SK-N-SH (cell line): Measurements from ENCODE around the gene SIDT1. TPM values are rescaled to one million over a fixed set of nuclear protein-coding genes. Genes with fewer than 3 reads are reported as not detected.

Source experiments
- CTCF ChIA-PET: fragments of 300-600, 350-600 bp; formaldehyde crosslinking; extraction: SDS; loops from one replicate; lab custom pipeline; 2021; lab: Yijun Ruan, JAX
- POLR2A ChIA-PET: fragments of 350-600 bp; sonication (Branson Sonifier 250); formaldehyde crosslinking; extraction: SDS; loops from one replicate; lab custom pipeline; 2020; ENCODE audit warnings: antibody characterized with exemption, inconsistent platforms; lab: Yijun Ruan, JAX
- DNase-seq: peaks from one replicate; pipeline ENCODE4 v3.0.0; 2012
- H2AFZ ChIP-seq: fragments of 200-600 bp; sonication (generic); 2 replicates; pipeline ENCODE4 v1.8.1; 2016; ENCODE audit warnings: antibody characterized with exemption, mild to moderate bottlenecking, low read depth
- H3F3A ChIP-seq: fragments of 200-600 bp; sonication (generic); replicated peaks from 2 replicates; pipeline ENCODE3; 2016; ENCODE audit warnings: antibody characterized with exemption, mild to moderate bottlenecking; ENCODE audit not compliant: insufficient read depth
- H3K27ac ChIP-seq, 2 experiments: fragments of 200-500 bp in 1 of 2; fragments of 200-600 bp in 1 of 2; sonication (Bioruptor generic) in 1 of 2; sonication (generic), shearing (Covaris generic) in 1 of 2; 2 replicates each; pipeline versions ENCODE4 v1.5.1 to v1.6.1; 2014 to 2016; ENCODE audit warnings: low read depth in 2 of 2, inconsistent platforms in 1 of 2, low read length in 1 of 2, mild to moderate bottlenecking in 1 of 2, mixed read lengths in 1 of 2
- H3K27me3 ChIP-seq: fragments of 200-600 bp; sonication (generic), shearing (Covaris generic); 2 replicates; pipeline ENCODE4 v1.6.1; 2016; ENCODE audit warnings: mixed run types; ENCODE audit not compliant: insufficient read depth
- H3K36me3 ChIP-seq, 2 experiments: fragments of 200-500 bp in 1 of 2; fragments of 200-600 bp in 1 of 2; sonication (Bioruptor generic) in 1 of 2; sonication (generic) in 1 of 2; replicated peaks in 1 of 2; 2 replicates each; pipeline versions ENCODE3 to v1.5.1; 2014 to 2016; ENCODE audit warnings: low read length in 1 of 2, mild to moderate bottlenecking in 1 of 2; ENCODE audit not compliant: insufficient read depth in 2 of 2, control insufficient read depth in 1 of 2
- H3K4me1 ChIP-seq, 2 experiments: fragments of 200-500 bp in 1 of 2; fragments of 200-600 bp in 1 of 2; sonication (Bioruptor generic) in 1 of 2; sonication (generic), shearing (Covaris generic) in 1 of 2; 2 replicates each; pipeline versions ENCODE4 v1.5.1 to v1.6.1; 2014 to 2016; ENCODE audit warnings: low read depth in 1 of 2, low read length in 1 of 2, mixed run types in 1 of 2; ENCODE audit not compliant: insufficient read depth in 2 of 2, control insufficient read depth in 1 of 2
- H3K4me2 ChIP-seq: fragments of 200-600 bp; sonication (generic), shearing (Covaris generic); 2 replicates; pipeline ENCODE4 v1.6.1; 2017; ENCODE audit warnings: mixed run types
- H3K4me3 ChIP-seq, 2 experiments: fragments of 200-500 bp in 1 of 2; fragments of 200-600 bp in 1 of 2; sonication (Bioruptor generic) in 1 of 2; sonication (generic), shearing (Covaris generic) in 1 of 2; 2 replicates each; pipeline versions ENCODE4 v1.5.1 to v1.8.1; 2014 to 2016; ENCODE audit warnings: low read depth in 2 of 2, inconsistent platforms in 1 of 2, low read length in 1 of 2, mild to moderate bottlenecking in 1 of 2, mixed read lengths in 1 of 2, moderate library complexity in 1 of 2
- H3K79me2 ChIP-seq: fragments of 200-600 bp; sonication (generic); 2 replicates; pipeline ENCODE4 v1.8.1; 2017; ENCODE audit warnings: mild to moderate bottlenecking; ENCODE audit not compliant: insufficient read depth
- H3K9ac ChIP-seq: fragments of 200-600 bp; sonication (generic); 2 replicates; pipeline ENCODE4 v1.6.1; 2017; ENCODE audit warnings: mixed run types
- H3K9me2 ChIP-seq: fragments of 200-600 bp; sonication (generic); 2 replicates; pipeline ENCODE4 v1.6.1; 2017; ENCODE audit warnings: mixed run types
- H3K9me3 ChIP-seq: fragments of 200-600 bp; sonication (generic); 2 replicates; pipeline ENCODE4 v1.6.1; 2017; ENCODE audit warnings: mixed run types, mild to moderate bottlenecking, moderate library complexity
- H4K20me1 ChIP-seq: fragments of 200-600 bp; sonication (generic); 2 replicates; pipeline ENCODE4 v1.6.1; 2017; ENCODE audit warnings: mild to moderate bottlenecking, mixed run types; ENCODE audit not compliant: insufficient read depth
- EP300 ChIP-seq, 2 experiments: IDR thresholded peaks; 2 replicates each; pipeline versions ENCODE4 v1.4.0 to v1.6.1; 2012; ENCODE audit warnings: borderline replicate concordance in 1 of 2, low read depth in 1 of 2, low read length in 1 of 2
- FOSL2 ChIP-seq: IDR thresholded peaks from 2 replicates; pipeline ENCODE4 v1.4.0; 2012; ENCODE audit warnings: low read depth, mild to moderate bottlenecking, moderate library complexity, borderline replicate concordance
- GABPA ChIP-seq: IDR thresholded peaks from 2 replicates; pipeline ENCODE4 v1.4.0; 2012; ENCODE audit warnings: low read depth, mild to moderate bottlenecking
- MEF2A ChIP-seq: IDR thresholded peaks from 2 replicates; pipeline ENCODE4 v1.4.0; 2012; ENCODE audit warnings: low read depth, borderline replicate concordance
- MXI1 ChIP-seq: IDR thresholded peaks from 2 replicates; pipeline ENCODE4 v1.6.1; 2012; ENCODE audit warnings: mild to moderate bottlenecking, low read depth, low read length, improper control_type of control experiment
- NFIC ChIP-seq: IDR thresholded peaks from 2 replicates; pipeline ENCODE4 v1.4.0; 2012; ENCODE audit warnings: borderline replicate concordance
- POLR2AphosphoS5 ChIP-seq: IDR thresholded peaks from 2 replicates; pipeline ENCODE4 v1.6.1; 2012; ENCODE audit warnings: low read depth, low read length
- RFX5 ChIP-seq: IDR thresholded peaks from 2 replicates; pipeline ENCODE4 v1.6.1; 2012; ENCODE audit warnings: mild to moderate bottlenecking, improper control_type of control experiment, low read length
- SMC3 ChIP-seq: IDR thresholded peaks from 2 replicates; pipeline ENCODE4 v1.6.1; 2012; ENCODE audit warnings: low read depth, low read length, improper control_type of control experiment
- TEAD4 ChIP-seq: IDR thresholded peaks from 2 replicates; pipeline ENCODE4 v1.4.0; 2012; ENCODE audit warnings: mild to moderate bottlenecking, borderline replicate concordance; ENCODE audit not compliant: insufficient read depth
- YY1 ChIP-seq: IDR thresholded peaks from 2 replicates; pipeline ENCODE4 v1.4.0; 2012; ENCODE audit warnings: low read depth, mild to moderate bottlenecking
- WGBS: methylation state at CpG from one replicate; pipeline ENCODE4 v1.1.6; 2017; ENCODE audit warnings: low lambda C conversion rate; 5-methylcytosine and 5-hydroxymethylcytosine counted together
- polyA plus RNA-seq, 3 experiments: library from polyadenylated mRNA; depleted of rRNA; stranded (reverse); fragments of >200 nt; gene quantifications; 2 replicates each; pipeline ENCODE4 v1.2.3, GENCODE V29; 2012
- TF ChIP-seq, protein P1 (sequence below): IDR thresholded peaks from 2 replicates; pipeline ENCODE4 v1.6.1; 2012; ENCODE audit warnings: mild to moderate bottlenecking, low read depth, low read length, moderate library complexity
- TF ChIP-seq, protein P2 (sequence below): fragments of 200-600 bp; sonication (generic); IDR thresholded peaks from 2 replicates; pipeline ENCODE4 v1.6.1; 2017; ENCODE audit warnings: antibody characterized with exemption, mild to moderate bottlenecking, moderate library complexity
- TF ChIP-seq, protein P3 (sequence below): IDR thresholded peaks from 2 replicates; pipeline ENCODE4 v1.4.0; 2012; ENCODE audit warnings: low read depth, borderline replicate concordance
- TF ChIP-seq, protein P4 (sequence below): IDR thresholded peaks from 2 replicates; pipeline ENCODE4 v1.4.0; 2012; ENCODE audit warnings: low read depth, borderline replicate concordance

The SIDT1 gene
- polyA plus RNA-seq, 1 of the 3 experiments (the other 2 are of a cell fraction), result 0.02 TPM

DNA sequence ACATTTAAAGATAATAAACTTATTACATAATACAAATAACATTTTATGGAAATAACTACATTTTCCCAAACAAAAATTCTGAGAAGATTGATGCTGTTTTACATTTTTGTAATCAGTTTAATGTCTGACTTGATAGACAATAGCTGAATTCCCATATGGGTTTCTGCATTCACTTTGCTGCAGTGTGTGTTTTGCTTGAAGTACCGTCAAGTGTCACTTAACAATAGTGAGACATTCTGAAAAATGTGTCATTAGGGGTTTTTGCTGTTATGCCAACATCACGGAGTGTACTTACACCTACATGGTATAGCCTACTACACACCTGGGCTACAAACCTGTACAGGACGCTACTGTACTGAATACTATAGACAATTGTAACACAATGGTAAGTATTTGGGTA, 106.6 kb downstream of the SIDT1 start (continued):
- TF ChIP-seq POLR2AphosphoS5 (no peak), MXI1 (no peak), TEAD4 (no peak), FOSL2 (no peak), EP300 (IDR thresholded peaks at IDR 0.05; ENCODE audit: borderline replicate concordance in 1 of 2, low read depth in 1 of 2, low read length in 1 of 2) (no peak), SMC3 (no peak), YY1 (no peak)
- TF ChIP-seq, protein P1, sequence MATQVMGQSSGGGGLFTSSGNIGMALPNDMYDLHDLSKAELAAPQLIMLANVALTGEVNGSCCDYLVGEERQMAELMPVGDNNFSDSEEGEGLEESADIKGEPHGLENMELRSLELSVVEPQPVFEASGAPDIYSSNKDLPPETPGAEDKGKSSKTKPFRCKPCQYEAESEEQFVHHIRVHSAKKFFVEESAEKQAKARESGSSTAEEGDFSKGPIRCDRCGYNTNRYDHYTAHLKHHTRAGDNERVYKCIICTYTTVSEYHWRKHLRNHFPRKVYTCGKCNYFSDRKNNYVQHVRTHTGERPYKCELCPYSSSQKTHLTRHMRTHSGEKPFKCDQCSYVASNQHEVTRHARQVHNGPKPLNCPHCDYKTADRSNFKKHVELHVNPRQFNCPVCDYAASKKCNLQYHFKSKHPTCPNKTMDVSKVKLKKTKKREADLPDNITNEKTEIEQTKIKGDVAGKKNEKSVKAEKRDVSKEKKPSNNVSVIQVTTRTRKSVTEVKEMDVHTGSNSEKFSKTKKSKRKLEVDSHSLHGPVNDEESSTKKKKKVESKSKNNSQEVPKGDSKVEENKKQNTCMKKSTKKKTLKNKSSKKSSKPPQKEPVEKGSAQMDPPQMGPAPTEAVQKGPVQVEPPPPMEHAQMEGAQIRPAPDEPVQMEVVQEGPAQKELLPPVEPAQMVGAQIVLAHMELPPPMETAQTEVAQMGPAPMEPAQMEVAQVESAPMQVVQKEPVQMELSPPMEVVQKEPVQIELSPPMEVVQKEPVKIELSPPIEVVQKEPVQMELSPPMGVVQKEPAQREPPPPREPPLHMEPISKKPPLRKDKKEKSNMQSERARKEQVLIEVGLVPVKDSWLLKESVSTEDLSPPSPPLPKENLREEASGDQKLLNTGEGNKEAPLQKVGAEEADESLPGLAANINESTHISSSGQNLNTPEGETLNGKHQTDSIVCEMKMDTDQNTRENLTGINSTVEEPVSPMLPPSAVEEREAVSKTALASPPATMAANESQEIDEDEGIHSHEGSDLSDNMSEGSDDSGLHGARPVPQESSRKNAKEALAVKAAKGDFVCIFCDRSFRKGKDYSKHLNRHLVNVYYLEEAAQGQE, result no peak
- TF ChIP-seq, protein P2, sequence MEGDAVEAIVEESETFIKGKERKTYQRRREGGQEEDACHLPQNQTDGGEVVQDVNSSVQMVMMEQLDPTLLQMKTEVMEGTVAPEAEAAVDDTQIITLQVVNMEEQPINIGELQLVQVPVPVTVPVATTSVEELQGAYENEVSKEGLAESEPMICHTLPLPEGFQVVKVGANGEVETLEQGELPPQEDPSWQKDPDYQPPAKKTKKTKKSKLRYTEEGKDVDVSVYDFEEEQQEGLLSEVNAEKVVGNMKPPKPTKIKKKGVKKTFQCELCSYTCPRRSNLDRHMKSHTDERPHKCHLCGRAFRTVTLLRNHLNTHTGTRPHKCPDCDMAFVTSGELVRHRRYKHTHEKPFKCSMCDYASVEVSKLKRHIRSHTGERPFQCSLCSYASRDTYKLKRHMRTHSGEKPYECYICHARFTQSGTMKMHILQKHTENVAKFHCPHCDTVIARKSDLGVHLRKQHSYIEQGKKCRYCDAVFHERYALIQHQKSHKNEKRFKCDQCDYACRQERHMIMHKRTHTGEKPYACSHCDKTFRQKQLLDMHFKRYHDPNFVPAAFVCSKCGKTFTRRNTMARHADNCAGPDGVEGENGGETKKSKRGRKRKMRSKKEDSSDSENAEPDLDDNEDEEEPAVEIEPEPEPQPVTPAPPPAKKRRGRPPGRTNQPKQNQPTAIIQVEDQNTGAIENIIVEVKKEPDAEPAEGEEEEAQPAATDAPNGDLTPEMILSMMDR, result no peak

DNA sequence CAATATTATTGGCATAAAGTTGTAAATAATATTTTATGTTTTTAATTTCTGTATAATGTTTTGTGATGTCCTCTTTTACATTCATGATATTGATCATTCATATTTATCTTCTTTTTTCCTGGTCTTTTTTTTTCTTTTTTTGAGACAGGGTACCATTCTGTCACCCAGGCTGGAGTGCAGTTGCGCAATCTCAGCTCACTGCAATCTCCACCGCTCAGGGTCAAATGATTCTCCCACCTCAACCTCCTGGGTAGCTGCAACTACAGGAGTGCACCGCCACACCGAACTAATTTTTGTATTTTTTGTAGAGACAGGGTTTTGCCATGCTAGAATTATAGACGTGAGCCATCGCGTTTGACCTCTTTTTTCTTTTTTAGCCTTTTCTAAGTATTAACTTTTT, 111.2 kb downstream of the SIDT1 start:
- DNase-seq, result no peak
- H3K4me2 ChIP-seq, result no peak overlapping the region
- H4K20me1 ChIP-seq, result no peaks in the 10 kb centered on the region
- H3K36me3 ChIP-seq, result peaks cover 0 to 3% of the 10 kb centered on the region in 2 experiments
- POLR2A ChIA-PET, result no interaction called here
- no peaks in the 10 kb centered on the region for H3K27me3 ChIP-seq
- H3K9ac ChIP-seq, result no peak overlapping the region
- no peaks in the 10 kb centered on the region for H3F3A ChIP-seq
- H3K9me2 ChIP-seq, result no peaks in the 10 kb centered on the region
- H3K9me3 ChIP-seq, result peaks cover 14% of the 10 kb centered on the region
- TF ChIP-seq GABPA (no peak), RFX5 (no peak), NFIC (no peak), MEF2A (no peak), MXI1 (no peak), FOSL2 (no peak)
- TF ChIP-seq, protein P3, sequence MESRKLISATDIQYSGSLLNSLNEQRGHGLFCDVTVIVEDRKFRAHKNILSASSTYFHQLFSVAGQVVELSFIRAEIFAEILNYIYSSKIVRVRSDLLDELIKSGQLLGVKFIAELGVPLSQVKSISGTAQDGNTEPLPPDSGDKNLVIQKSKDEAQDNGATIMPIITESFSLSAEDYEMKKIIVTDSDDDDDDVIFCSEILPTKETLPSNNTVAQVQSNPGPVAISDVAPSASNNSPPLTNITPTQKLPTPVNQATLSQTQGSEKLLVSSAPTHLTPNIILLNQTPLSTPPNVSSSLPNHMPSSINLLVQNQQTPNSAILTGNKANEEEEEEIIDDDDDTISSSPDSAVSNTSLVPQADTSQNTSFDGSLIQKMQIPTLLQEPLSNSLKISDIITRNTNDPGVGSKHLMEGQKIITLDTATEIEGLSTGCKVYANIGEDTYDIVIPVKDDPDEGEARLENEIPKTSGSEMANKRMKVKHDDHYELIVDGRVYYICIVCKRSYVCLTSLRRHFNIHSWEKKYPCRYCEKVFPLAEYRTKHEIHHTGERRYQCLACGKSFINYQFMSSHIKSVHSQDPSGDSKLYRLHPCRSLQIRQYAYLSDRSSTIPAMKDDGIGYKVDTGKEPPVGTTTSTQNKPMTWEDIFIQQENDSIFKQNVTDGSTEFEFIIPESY, result no peak
- TF ChIP-seq, protein P4, sequence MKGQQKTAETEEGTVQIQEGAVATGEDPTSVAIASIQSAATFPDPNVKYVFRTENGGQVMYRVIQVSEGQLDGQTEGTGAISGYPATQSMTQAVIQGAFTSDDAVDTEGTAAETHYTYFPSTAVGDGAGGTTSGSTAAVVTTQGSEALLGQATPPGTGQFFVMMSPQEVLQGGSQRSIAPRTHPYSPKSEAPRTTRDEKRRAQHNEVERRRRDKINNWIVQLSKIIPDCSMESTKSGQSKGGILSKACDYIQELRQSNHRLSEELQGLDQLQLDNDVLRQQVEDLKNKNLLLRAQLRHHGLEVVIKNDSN, result no peak
- TF ChIP-seq, protein P2, result no peak
- no peak overlapping the region for H3K4me3 ChIP-seq
- no peak overlapping the region for H2AFZ ChIP-seq
- no peaks in the 10 kb centered on the region for H3K79me2 ChIP-seq
- H3K27ac ChIP-seq, result no peak overlapping the region
- 83% methylated on average over 7 of the region's 7 CpGs for WGBS
- H3K4me1 ChIP-seq, result no peaks in the 10 kb centered on the region
- CTCF ChIA-PET, result no interaction called here
